Right lobe of liver (tissue), 6 donors: ENCODE measurements around the gene ALPI. TPM values are rescaled to one million over a fixed set of nuclear protein-coding genes. Genes with fewer than 3 reads are reported as not detected.

Experiments used
- ATAC-seq, 4 donors: fragments of 200-7000 bp; cut with Tn5 transposase; one replicate each; pipeline ENCODE4 v1.9.1; 2020; ENCODE audit warnings: mild to moderate bottlenecking in 4 of 4, moderate library complexity in 4 of 4
- DNase-seq, 3 donors: peaks; one replicate each; pipeline ENCODE4 v3.0.0-alpha.2; 2020
- H3K27ac ChIP-seq, 3 donors: fragments of 200-600 bp; one replicate each; pipeline ENCODE4 v1.8.0; 2022
- H3K27me3 ChIP-seq, 2 donors: fragments of 200-600 bp; one replicate each; pipeline ENCODE4 v1.8.0; 2022
- H3K36me3 ChIP-seq, 4 donors: fragments of 200-600 bp; sonication (generic) in 1 of 4; one replicate each; pipeline versions ENCODE4 v1.5.1 to v1.8.0; 2017 to 2022; ENCODE audit warnings: control low read depth in 1 of 4
- H3K4me1 ChIP-seq, 4 donors: fragments of 200-600 bp; sonication (generic) in 1 of 4; one replicate each; pipeline versions ENCODE4 v1.5.1 to v1.8.0; 2017 to 2022; ENCODE audit warnings: control low read depth in 1 of 4
- H3K4me3 ChIP-seq, 3 donors: fragments of 200-600 bp; one replicate each; pipeline ENCODE4 v1.8.0; 2022
- H3K9me3 ChIP-seq, 4 donors: fragments of 200-600 bp; sonication (generic) in 1 of 4; one replicate each; pipeline versions ENCODE4 v1.5.1 to v1.8.0; 2017 to 2022; ENCODE audit warnings: control low read depth in 1 of 4
- POLR2A ChIP-seq: fragments of 450-650 bp; IDR thresholded peaks from one replicate; pipeline ENCODE4 v1.6.1; 2017; ENCODE audit warnings: antibody characterized with exemption, mild to moderate bottlenecking
- WGBS: methylation state at CpG from one replicate; pipeline ENCODE4 v1.1.6; 2018; ENCODE audit warnings: low coverage, low lambda C conversion rate; ENCODE audit not compliant: insufficient coverage; ENCODE audit errors: missing lambda C conversion rate; 5-methylcytosine and 5-hydroxymethylcytosine counted together
- intact Hi-C, 2 donors: fragments of 100-400 bp; cut with DNase I; formaldehyde crosslinking; loops; one replicate each; pipeline versions ENCODE4 v1.11.2 to v1.14.1; 2022
- total RNA-seq, 6 experiments: library from RNA; depleted of rRNA in 2 of 6; stranded (reverse); fragments of >200 nt in 2 of 6; fragmentation: NEBNext Ultra II Directional in 3 of 6; extraction: Animal tissue kit (Norgen Biotek cat#: 25700) in 3 of 6; gene quantifications; one replicate each; pipeline versions ENCODE4 v1.1.0 to v1.2.4, GENCODE V29; 2016 to 2023
- TF ChIP-seq, protein P1 (sequence below), 4 donors: fragments of 200-600 bp in 3 of 4; fragments of 450-650 bp in 1 of 4; IDR thresholded peaks; one replicate each; pipeline versions ENCODE4 v1.5.1 to v1.8.0; 2016 to 2022; ENCODE audit warnings: antibody characterized with exemption in 4 of 4, mild to moderate bottlenecking in 2 of 4
- donor health status: DM: no; HTN: yes; CAD: no.
- donor health status: DM: no; HTN: no; CAD: no.
- donor health status: DM: no; HTN: no; CAD: no.
- donor health status: DM: no; HTN: yes; CAD: no.
- donor health status: DM: no; HTN: yes; CAD: no.

Gene ALPI
- total RNA-seq, 6 experiments from 2014 or later: 0.19 to 0.25 TPM; not detected in 4

DNA sequence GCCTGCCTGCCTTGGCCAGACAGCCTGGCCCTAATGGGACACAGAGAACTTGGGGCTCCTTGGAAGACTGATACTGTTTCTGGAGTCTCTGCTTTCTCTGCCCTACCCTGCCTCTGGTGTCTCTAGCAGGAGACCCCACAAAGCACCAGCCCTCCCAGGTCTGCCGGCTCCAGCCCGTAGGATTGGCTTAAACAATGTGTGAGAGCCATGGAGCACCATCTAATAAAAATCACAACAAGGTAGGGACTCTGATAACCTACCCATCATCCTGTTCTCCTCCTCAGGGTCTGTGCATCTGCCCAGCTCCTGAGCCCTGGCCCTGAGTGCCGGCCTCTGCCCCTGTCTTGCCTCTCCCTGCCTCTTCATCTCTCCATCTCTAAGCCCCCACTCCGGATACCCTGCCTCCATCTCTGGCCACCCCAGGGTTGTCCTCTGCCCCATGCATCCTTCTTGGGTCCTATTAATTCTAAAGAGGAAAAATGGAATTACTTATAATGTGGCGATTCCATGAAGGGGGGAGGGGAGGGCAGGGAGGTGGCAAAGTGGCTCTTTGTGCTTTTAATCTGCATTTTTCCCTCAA is 32.9 kb downstream of the ALPI start:
- ATAC-seq (no peak), DNase-seq (peak in 2 of 3 donors; percentile 3 to 11)
- H3K4me3 ChIP-seq: no peak overlapping the region
- no peaks in the 10 kb centered on the region for H3K9me3 ChIP-seq
- H3K27me3 ChIP-seq: peaks cover 0 to 16% of the 10 kb centered on the region in 2 donors
- intact Hi-C loops: no loop called here
- TF ChIP-seq, protein P1, sequence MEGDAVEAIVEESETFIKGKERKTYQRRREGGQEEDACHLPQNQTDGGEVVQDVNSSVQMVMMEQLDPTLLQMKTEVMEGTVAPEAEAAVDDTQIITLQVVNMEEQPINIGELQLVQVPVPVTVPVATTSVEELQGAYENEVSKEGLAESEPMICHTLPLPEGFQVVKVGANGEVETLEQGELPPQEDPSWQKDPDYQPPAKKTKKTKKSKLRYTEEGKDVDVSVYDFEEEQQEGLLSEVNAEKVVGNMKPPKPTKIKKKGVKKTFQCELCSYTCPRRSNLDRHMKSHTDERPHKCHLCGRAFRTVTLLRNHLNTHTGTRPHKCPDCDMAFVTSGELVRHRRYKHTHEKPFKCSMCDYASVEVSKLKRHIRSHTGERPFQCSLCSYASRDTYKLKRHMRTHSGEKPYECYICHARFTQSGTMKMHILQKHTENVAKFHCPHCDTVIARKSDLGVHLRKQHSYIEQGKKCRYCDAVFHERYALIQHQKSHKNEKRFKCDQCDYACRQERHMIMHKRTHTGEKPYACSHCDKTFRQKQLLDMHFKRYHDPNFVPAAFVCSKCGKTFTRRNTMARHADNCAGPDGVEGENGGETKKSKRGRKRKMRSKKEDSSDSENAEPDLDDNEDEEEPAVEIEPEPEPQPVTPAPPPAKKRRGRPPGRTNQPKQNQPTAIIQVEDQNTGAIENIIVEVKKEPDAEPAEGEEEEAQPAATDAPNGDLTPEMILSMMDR (IDR thresholded peaks at IDR 0.05): no peak
- no peak for TF ChIP-seq POLR2A
- peaks cover 0 to 8% (median 0%) of the 10 kb centered on the region in 4 donors for H3K4me1 ChIP-seq
- no peaks in the 10 kb centered on the region for H3K36me3 ChIP-seq
- no peak overlapping the region for H3K27ac ChIP-seq
- 88% methylated on average over 5 of the region's 5 CpGs for WGBS

DNA sequence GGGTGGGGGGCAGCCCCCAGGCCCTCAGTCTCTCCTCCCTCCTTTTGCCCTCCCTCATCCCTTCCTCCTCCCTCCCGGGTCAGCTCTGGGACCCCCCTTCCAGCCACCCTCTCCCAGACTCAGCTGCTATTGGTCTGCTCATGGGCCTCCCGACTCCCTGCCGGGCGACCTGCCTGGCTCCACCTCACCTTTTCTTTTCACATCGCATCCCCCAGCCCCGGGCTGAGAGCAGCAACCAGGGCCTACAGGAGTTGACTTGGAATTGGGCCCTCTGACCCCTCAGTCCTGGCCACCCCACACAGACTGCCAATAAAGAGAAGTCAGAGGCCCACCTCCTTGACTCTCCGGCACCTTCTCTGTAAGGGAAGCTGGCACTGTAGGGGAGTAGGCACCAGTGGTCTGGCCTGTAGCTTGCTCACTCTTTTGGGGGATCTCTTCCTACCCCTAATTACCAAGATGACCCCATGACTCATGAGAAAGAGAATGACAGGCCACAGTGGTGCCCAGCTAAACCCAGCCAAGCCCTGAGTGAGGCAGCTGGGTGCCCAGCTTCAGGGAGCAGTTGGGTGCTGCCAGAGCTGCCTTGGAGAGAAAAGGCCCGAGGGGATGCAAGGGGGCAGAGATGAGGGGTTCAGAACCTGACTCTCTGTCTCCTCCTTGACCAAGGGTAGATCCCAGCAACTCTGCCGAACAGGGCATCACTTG is 33.7 kb downstream of the ALPI start:
- 47% methylated on average over 6 of the region's 9 CpGs for whole genome bisulfite sequencing
- H3K4me1 ChIP-seq: peaks cover 0 to 8% (median 0%) of the 10 kb centered on the region in 4 donors
- no peaks in the 10 kb centered on the region for H3K9me3 ChIP-seq
- H3K4me3 ChIP-seq: no peak overlapping the region
- ATAC-seq: no peak
- intact Hi-C loops: no loop called here
- H3K27me3 ChIP-seq: peaks cover 0 to 16% of the 10 kb centered on the region in 2 donors
- H3K36me3 ChIP-seq: no peaks in the 10 kb centered on the region
- TF ChIP-seq POLR2A: no peak
- TF ChIP-seq, protein P1 (IDR thresholded peaks at IDR 0.05): no peak
- peak in 2 of 3 donors; percentile 5 to 46 for DNase-seq
- H3K27ac ChIP-seq: no peak overlapping the region

DNA sequence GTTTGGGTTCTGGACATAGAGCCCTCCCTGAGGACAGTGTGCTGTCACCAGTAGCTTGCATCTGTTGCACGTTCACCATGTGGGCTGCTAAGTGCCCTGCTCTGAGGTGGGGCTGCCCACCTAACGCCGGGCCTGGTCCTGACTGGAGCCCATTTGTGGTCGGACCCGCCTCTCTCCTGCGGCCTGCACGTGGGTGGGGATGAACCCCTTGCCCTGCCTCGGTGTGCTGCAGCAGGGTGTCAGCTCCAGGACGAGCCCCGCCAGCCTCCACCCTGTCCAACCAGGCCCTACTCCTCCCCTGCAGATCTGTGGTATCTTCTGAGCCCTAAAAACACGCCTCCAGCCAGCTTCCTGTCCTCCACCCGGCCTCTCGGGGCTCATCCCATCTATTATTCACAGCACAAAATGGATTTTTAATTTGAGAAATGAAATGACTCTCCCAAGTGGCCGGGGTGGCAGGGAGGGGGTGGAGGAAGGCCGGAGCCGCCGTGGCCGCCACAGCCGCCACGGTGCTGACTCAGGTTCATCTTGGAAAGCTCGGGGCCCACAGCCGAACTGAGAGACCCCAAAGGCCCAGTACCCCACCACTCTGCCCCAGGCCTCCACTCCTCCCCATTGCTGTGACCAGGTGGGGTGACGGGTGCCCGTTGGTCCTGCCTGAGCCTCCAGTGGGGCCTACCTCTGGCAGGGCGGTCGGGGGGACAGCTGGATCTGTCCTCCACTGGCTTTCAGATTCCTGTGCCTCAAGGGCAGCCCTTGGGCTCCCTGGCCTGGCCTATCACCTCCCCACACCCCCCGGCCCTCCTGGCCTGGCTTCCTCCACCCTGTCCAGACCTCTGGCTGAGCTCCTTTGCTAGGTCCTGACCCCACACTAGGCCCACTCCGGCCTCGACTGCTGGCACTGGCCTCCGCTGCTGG is 34.5 kb downstream of the ALPI start:
- Histone ChIP-seq H3K27me3 (peaks cover 0 to 12% of the 10 kb centered on the region in 2 donors), H3K27ac (no peak overlapping the region), H3K4me1 (peaks cover 0 to 8% (median 0%) of the 10 kb centered on the region in 4 donors), H3K9me3 (no peaks in the 10 kb centered on the region), H3K4me3 (no peak overlapping the region), H3K36me3 (no peaks in the 10 kb centered on the region)
- TF ChIP-seq POLR2A: no peak
- TF ChIP-seq, protein P1 (IDR thresholded peaks at IDR 0.05): no peak
- ATAC-seq: no peak
- WGBS: 86% methylated on average over 7 of the region's 30 CpGs
- intact Hi-C loops: no loop called here
- DNase-seq: peak in 2 of 3 donors; percentile 15 to 54

DNA sequence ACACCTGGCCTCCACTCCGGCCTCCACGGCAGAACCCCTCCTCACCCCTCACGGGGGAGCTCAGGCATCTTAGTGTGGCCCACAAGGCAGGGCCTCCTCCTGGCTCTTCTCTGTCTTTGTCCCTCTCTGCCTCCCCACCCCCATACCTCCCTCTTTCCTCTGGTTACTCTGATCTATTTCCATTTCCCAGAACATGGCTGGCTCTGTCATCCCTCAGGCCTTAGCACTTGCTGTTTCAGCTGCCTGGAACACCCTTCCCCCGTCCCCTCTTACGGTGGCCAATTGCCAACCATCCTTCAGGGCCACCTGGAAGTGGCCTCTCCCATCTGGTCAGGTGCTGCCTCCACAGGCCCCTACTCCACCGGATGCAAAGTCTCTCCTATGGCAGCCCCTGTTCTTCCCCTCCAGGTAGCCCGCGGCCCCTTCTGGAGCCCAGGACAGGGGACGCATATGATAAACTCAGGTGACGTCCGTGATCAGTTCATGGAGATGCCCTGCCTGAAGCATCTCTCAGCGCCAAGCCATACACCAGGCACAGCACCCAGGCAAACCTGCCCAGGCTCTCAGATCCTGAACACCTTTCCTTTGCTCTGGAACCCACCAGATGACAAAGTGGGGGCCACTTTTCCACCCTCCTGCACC is 35.3 kb downstream of the ALPI start:
- H3K9me3 ChIP-seq: no peaks in the 10 kb centered on the region
- no peak for ATAC-seq
- peak in 2 of 3 donors; percentile 3 to 21 for DNase-seq
- TF ChIP-seq, protein P1 (IDR thresholded peaks at IDR 0.05): no peak
- no peak for TF ChIP-seq POLR2A
- no peaks in the 10 kb centered on the region for H3K36me3 ChIP-seq
- no peak overlapping the region for H3K4me3 ChIP-seq
- peaks cover 0 to 8% of the 10 kb centered on the region in 2 donors for H3K27me3 ChIP-seq
- peaks cover 0 to 8% (median 0%) of the 10 kb centered on the region in 4 donors for H3K4me1 ChIP-seq
- H3K27ac ChIP-seq: no peak overlapping the region
- intact Hi-C loops: no loop called here
- 79% methylated on average over 9 of the region's 12 CpGs for WGBS
